Measurements from ENCODE around the gene CHEK2.

DNA sequence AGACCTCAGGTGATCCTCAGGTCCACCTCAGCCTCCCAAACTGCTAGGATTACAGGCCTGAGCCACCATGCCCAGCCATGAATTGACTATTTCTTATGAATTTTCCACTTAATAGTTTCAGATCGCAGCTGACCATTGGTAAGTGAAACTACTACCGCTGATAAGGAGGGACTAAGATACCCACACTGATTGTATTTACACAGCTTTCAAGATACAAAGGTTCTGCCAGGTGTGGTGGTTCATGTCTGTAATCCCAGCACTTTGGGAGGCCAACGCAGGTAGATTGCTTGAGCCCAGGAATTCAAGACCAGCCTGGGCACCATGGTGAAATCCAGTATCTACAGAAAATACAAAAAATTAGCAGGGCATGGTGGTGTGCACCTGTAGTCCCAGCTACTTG lies 3.9 kb downstream of the CHEK2 start:
- TF ChIP-seq EZH2 (IDR thresholded peaks at IDR 0.05; ENCODE audit: insufficient read depth, poor library complexity, severe bottlenecking): no peak
- TF ChIP-seq EZH2phosphoT487 (IDR thresholded peaks at IDR 0.05; ENCODE audit: insufficient read depth, low read depth): no peak

All from GM23248 (cell line).